LNCAP (cell line): ENCODE results near the gene TSHB.

Source experiments
- CTCF ChIP-seq: fragments of 450-650 bp; IDR thresholded peaks from 2 replicates; pipeline ENCODE4 v1.5.1; 2017; ENCODE audit warnings: mild to moderate bottlenecking

The TSHB gene

GRCh38 chr1:115062542-115063004 lies 32.9 kb downstream of the TSHB start:
- TF ChIP-seq CTCF, result no peak

DNA sequence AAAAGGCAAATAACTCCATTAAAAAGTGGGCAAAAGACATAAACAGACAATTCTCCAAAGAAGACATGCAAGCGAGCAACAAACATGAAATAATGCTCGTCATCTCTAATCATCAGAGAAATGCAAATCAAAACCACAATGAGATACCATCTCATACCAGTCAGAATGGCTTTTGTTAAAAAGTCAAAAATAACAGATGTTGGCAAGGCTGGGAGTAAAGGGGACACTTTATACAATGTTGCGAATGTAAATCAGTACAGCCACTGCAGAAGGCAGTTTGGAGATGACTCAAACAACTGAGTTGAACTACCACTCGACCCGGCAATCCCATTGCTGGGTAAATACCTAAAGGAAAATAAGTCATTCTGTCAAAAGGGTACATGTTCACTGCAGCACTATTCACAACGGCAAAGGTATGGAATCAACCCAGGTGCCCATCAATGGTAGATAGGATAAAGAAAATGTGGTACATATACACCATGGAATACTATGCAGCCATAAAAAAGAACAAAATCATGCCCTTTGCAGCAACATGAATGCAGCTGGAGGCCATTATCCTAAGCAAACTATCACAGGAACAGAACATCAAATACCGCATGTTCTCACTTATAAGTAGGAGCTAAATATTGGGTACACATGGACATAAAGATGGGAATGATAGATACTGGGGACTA lies 33.7 kb downstream of the TSHB start:
- TF ChIP-seq CTCF, result no peak

- TF ChIP-seq CTCF, result no peak
Observed at GRCh38 chr1:115064461-115064860, 34.8 kb downstream of the TSHB start.

GRCh38 chr1:115065021-115065420 lies 35.4 kb downstream of the TSHB start:
- TF ChIP-seq CTCF, result no peak

DNA sequence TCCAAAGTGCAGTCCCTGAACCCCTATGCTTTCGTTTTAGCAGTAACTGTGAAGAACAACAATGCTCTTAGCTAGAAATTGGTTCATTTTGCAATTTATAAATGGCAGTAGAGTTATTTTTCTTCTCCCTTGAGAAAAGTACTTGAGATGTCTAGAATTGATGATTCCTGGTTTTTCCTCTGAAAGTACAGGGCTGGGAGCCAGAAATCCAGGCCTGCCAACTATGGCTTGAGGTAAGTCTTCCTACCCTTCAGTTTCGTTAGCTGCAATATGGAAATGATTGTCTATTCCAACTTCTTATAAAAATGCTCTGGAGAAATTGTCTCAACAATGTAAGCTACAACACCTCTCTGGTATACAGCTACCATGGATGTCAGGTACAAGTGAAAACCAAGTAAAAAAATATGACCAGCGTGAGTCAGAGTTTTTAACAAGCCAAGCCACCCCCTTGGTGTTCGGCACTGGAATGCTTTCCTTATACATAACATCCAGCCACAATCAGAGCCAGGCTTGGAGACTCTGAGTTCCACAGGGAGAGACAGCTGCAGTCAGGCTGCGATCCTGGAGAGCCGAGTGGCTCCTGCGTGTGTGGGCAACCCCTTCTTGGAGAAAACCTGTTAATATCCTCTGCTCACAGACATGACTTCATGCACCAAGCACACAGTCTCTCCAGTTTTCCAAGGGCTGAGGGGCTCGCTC lies 37.7 kb downstream of the TSHB start:
- TF ChIP-seq CTCF, result no peak

DNA sequence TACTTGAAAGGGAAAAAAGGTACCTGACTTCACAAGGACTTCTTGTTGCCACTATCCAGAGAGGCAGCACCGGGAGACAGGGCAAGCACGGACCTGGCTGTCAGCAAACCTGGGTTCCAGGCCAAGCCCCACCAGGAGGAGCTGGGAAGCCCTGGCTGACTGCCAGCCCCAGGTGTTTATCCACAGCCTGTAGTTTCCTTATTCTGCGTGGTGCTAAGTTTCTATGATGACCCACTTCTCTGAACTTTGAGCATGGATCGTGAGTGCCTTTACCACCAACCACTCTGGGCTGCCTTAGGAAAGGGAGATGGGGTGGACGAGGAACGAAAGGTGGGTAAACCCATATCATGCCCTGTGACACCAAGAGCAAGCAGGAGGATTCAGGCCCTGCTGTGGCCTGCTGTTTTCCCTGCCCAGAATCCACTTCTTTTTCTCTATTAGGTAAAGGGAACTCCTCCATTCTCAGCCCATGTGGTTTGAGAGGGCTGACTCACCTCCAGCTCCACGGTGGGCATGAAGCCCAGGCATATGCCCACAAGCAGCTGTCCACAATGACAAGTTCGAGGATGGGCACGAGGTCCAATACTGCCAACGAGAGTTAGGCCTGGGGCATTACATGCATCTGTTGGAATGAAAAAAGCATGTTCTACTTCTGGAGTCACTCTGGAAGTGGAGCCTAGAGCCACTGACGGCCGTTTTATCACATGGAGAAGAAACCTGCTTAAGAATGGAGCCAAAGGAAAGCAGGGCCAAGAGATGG lies 39.4 kb downstream of the TSHB start:
- no peak for TF ChIP-seq CTCF

DNA sequence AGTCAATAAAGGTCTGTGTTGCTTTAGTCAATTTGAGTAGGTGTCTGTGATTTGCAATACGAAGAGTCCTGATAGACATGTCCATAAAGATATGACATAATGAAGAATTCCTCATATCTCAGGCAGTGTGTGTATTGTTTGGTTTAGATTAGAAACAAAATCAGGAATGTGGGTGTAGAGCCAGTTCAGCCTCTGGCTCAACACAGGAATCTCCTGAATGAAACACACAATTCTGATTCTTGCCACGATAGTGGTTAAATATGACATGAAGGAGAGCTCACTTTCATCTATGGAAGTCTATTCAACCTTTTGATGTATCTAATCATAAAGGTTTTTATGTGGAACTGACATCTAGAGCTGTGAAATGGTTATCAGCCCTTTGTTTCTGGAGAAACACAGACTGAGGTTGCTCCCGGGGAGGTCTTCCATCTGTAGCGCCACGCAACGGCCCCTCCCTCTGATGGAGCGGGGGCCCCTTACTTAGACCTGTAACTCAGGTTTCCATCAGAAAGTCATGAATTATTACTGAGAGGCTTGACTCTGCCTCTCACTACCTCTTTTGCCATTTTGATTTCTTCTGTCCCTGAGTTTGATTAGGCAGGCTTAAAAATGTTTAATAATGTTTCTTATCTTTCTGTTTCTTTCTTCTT lies 40.2 kb downstream of the TSHB start:
- TF ChIP-seq CTCF, result no peak
